C4-2B (cell line): Measurements from ENCODE around the gene IRF5.

Experiments
- ZFX ChIP-seq: fragments of 450-650 bp; IDR thresholded peaks from 2 replicates; pipeline ENCODE4 v1.6.1; 2017
- TF ChIP-seq, protein P1 (sequence below): fragments of 450-650 bp; conservative IDR thresholded peaks from 2 replicates; pipeline ENCODE4 v1.5.1; 2017; ENCODE audit warnings: mild to moderate bottlenecking

DNA sequence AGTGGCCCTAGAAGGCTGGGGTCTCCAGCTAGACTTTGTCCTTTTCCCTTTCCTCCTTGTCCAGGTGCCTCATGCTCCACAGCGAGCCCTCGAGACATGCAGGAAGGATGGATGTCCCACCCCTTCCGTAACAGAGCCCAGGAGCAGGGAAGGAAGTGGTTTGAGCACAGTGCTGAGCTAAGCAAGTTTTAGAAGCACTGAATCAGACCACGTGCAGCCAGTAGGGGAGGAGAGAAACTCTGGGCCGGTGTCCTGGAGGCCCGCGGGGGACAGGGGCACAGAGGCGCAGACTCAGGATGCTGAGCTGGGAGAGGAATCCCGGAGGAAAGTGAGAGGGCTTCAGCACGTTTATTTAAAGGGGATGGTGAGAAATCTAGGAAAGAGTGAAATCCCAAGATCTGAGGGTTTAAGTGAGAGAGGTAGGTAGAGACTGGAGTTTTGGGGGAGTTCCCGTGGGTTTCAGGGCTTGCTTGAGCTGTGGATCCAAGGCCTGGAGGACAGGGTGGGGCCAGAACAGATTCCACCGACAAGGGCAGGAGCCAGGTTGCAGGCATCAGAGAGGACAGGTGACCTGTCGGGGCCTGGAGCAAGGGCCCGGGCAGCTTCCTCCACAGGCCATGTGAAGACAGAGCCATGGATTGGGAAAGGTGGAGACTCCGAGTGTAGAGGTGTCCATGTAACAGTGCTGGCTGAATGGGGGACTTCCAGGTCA is 4.4 kb upstream of the IRF5 start:
- TF ChIP-seq, protein P1, sequence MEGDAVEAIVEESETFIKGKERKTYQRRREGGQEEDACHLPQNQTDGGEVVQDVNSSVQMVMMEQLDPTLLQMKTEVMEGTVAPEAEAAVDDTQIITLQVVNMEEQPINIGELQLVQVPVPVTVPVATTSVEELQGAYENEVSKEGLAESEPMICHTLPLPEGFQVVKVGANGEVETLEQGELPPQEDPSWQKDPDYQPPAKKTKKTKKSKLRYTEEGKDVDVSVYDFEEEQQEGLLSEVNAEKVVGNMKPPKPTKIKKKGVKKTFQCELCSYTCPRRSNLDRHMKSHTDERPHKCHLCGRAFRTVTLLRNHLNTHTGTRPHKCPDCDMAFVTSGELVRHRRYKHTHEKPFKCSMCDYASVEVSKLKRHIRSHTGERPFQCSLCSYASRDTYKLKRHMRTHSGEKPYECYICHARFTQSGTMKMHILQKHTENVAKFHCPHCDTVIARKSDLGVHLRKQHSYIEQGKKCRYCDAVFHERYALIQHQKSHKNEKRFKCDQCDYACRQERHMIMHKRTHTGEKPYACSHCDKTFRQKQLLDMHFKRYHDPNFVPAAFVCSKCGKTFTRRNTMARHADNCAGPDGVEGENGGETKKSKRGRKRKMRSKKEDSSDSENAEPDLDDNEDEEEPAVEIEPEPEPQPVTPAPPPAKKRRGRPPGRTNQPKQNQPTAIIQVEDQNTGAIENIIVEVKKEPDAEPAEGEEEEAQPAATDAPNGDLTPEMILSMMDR: no peak
- TF ChIP-seq ZFX: no peak
